HepG2 (cell line): ENCODE results near the gene MORF4L1. TPM values are rescaled to one million over a fixed set of nuclear protein-coding genes. Genes with fewer than 3 reads are reported as not detected.
A peak's percentile ranks its signal among the peaks of the same experiment; 100 is the strongest.

Source experiments
- ARID3A ChIP-seq: IDR thresholded peaks from 2 replicates; pipeline ENCODE4 v1.6.1; 2012; ENCODE audit warnings: low read depth, low read length, improper control_type of control experiment
- CENPBD1 ChIP-seq: sonication (generic); formaldehyde crosslinking; IDR thresholded peaks from 2 replicates; pipeline ENCODE4 v1.8.0; 2022; ENCODE audit warnings: missing genetic modification reagents, low read depth, mild to moderate bottlenecking, borderline replicate concordance
- DNMT3B ChIP-seq: conservative IDR thresholded peaks from 2 replicates; pipeline ENCODE4 v1.6.1; 2016; ENCODE audit warnings: missing biosample characterization, control low read depth
- HES4 ChIP-seq: sonication (generic); formaldehyde crosslinking; IDR thresholded peaks from 2 replicates; pipeline ENCODE4 v1.9.0; 2021; ENCODE audit warnings: mild to moderate bottlenecking, missing genetic modification reagents, borderline replicate concordance
- HOMEZ ChIP-seq: IDR thresholded peaks from 2 replicates; pipeline ENCODE4 v1.6.1; 2016; ENCODE audit warnings: low read depth
- IRF2 ChIP-seq: IDR thresholded peaks from 2 replicates; pipeline ENCODE4 v1.6.1; 2018; ENCODE audit warnings: missing genetic modification reagents, missing compliant biosample characterization
- KLF9 ChIP-seq: IDR thresholded peaks from 2 replicates; pipeline ENCODE4 v1.6.1; 2016; ENCODE audit warnings: low read depth
- MAFF ChIP-seq: IDR thresholded peaks from 2 replicates; pipeline ENCODE4 v1.6.1; 2011; ENCODE audit warnings: low read depth, low read length, improper control_type of control experiment
- NR2C2 ChIP-seq: sonication (generic); formaldehyde crosslinking; IDR thresholded peaks from 2 replicates; pipeline ENCODE4 v1.4.0; 2020; ENCODE audit warnings: missing genetic modification reagents, mild to moderate bottlenecking, moderate library complexity, borderline replicate concordance
- PAXIP1 ChIP-seq: sonication (generic); formaldehyde crosslinking; conservative IDR thresholded peaks from 2 replicates; pipeline ENCODE4 v1.4.0; 2020; ENCODE audit warnings: mild to moderate bottlenecking, missing genetic modification reagents, moderate library complexity
- RBM39 ChIP-seq: fragments of 200-400 bp; formaldehyde crosslinking; IDR thresholded peaks from one replicate; pipeline ENCODE4 v1.6.1; 2018; ENCODE audit warnings: antibody characterized with exemption, mild to moderate bottlenecking, low read depth, low read length; ENCODE audit not compliant: poor library complexity, severe bottlenecking
- REL ChIP-seq: sonication (generic); formaldehyde crosslinking; conservative IDR thresholded peaks from 2 replicates; pipeline ENCODE4 v1.8.0; 2022; ENCODE audit warnings: mild to moderate bottlenecking, missing genetic modification reagents, moderate library complexity
- TBX2 ChIP-seq: sonication (generic); formaldehyde crosslinking; IDR thresholded peaks from 2 replicates; pipeline ENCODE4 v1.5.0; 2020; ENCODE audit warnings: missing genetic modification reagents, mild to moderate bottlenecking, borderline replicate concordance
- TFE3 ChIP-seq: IDR thresholded peaks from 2 replicates; pipeline ENCODE4 v1.6.1; 2016
- ZBTB37 ChIP-seq: sonication (generic); formaldehyde crosslinking; IDR thresholded peaks from 2 replicates; pipeline ENCODE4 v1.4.0; 2020; ENCODE audit warnings: mild to moderate bottlenecking, missing genetic modification reagents
- ZFP62 ChIP-seq: sonication (generic); formaldehyde crosslinking; IDR thresholded peaks from 2 replicates; pipeline ENCODE4 v1.4.0; 2020; ENCODE audit warnings: missing genetic modification reagents
- ZFX ChIP-seq: sonication (generic); formaldehyde crosslinking; IDR thresholded peaks from 2 replicates; pipeline ENCODE4 v1.4.0; 2020; ENCODE audit warnings: mild to moderate bottlenecking, low read depth, missing genetic modification reagents, moderate library complexity
- ZNF569 ChIP-seq: sonication (generic); formaldehyde crosslinking; IDR thresholded peaks from 2 replicates; pipeline ENCODE4 v1.5.0; 2020; ENCODE audit warnings: mild to moderate bottlenecking, missing genetic modification reagents, moderate library complexity, borderline replicate concordance
- ZNF761 ChIP-seq: sonication (generic); formaldehyde crosslinking; conservative IDR thresholded peaks from 2 replicates; pipeline ENCODE4 v1.4.0; 2020; ENCODE audit warnings: mild to moderate bottlenecking, missing genetic modification reagents
- polyA plus RNA-seq, 8 experiments: library from polyadenylated mRNA; depleted of rRNA in 3 of 8; stranded (reverse) in 7 of 8; unstranded in 1 of 8; fragments of >200 nt; fragmentation: Illumina TruSeq in 4 of 8; extraction: Trizol in 4 of 8; gene quantifications; 2 replicates each; pipeline versions ENCODE4 v1.2.1 to v1.2.3, GENCODE V29; 2011 to 2016; ENCODE audit warnings: low read depth in 4 of 8, missing spikeins in 1 of 8, mixed read lengths in 1 of 8; ENCODE audit not compliant: insufficient read depth in 1 of 8
- total RNA-seq, 5 experiments: library from RNA; depleted of rRNA; stranded (reverse); fragments of >200 nt; fragmentation: Illumina TruSeq; extraction: Trizol; gene quantifications; 2 replicates each; pipeline ENCODE4 v1.2.3, GENCODE V29; 2016; ENCODE audit warnings: low read depth in 1 of 5

MORF4L1 gene
- total and polyA plus RNA-seq, 2 of the 13 experiments (the other 11 are each of a cell fraction or from before 2014, with no cell fraction given): 218 to 219 TPM

- TF ChIP-seq TFE3 (no peak; the same call in 1 of the 2 replicates), KLF9 (CRISPR knock-in tag) (no peak), RBM39 (no peak), HES4 (CRISPR knock-in tag) (no peak), ZNF761 (CRISPR knock-in tag) (no peak), DNMT3B (no peak), ZBTB37 (CRISPR knock-in tag) (no peak), ZNF569 (no peak), ARID3A (peak; percentile 89), NR2C2 (CRISPR knock-in tag) (no peak), MAFF (no peak), PAXIP1 (no peak), CENPBD1 (CRISPR knock-in tag) (no peak), IRF2 (peak; percentile 79), ZFP62 (no peak), HOMEZ (CRISPR knock-in tag) (no peak), ZFX (CRISPR knock-in tag) (0 out of 2 replicates have a peak, but pooled peaks have one; percentile 27), TBX2 (CRISPR knock-in tag) (no peak), REL (CRISPR knock-in tag) (no peak)
Measured at GRCh38 chr15:78859971-78860719, 12.5 kb upstream of the MORF4L1 start (continued).
